Liver (tissue), 3 donors: ENCODE data around the gene CA10.

Experiments used
- CTCF ChIP-seq: fragments of 150-350 bp; IDR thresholded peaks from 2 replicates; pipeline ENCODE4 v1.5.1; 2017; ENCODE audit warnings: improper control_type of control experiment, low read depth, low read length; ENCODE audit not compliant: missing input control
- GABPA ChIP-seq, 2 donors: IDR thresholded peaks in 1 of 2; conservative IDR thresholded peaks in 1 of 2; 2 replicates each; pipeline ENCODE4 v1.6.1; 2016; ENCODE audit warnings: antibody characterized with exemption in 2 of 2, mild to moderate bottlenecking in 1 of 2, moderate library complexity in 1 of 2
- JUND ChIP-seq, 2 donors: IDR thresholded peaks; 2 replicates each; pipeline ENCODE4 v1.6.1; 2016; ENCODE audit warnings: antibody characterized with exemption in 2 of 2
- MAX ChIP-seq: IDR thresholded peaks from 2 replicates; pipeline ENCODE4 v1.6.1; 2016; ENCODE audit warnings: antibody characterized with exemption
- RAD21 ChIP-seq, 2 donors: IDR thresholded peaks; 2 replicates each; pipeline ENCODE4 v1.6.1; 2016; ENCODE audit warnings: antibody characterized with exemption in 2 of 2, mild to moderate bottlenecking in 2 of 2
- YY1 ChIP-seq: IDR thresholded peaks from 2 replicates; pipeline ENCODE4 v1.6.1; 2016; ENCODE audit warnings: antibody characterized with exemption, mild to moderate bottlenecking
- TF ChIP-seq, protein P1 (sequence below): IDR thresholded peaks from 2 replicates; pipeline ENCODE4 v1.6.1; 2016; ENCODE audit warnings: antibody characterized with exemption
- TF ChIP-seq, protein P2 (sequence below): IDR thresholded peaks from 2 replicates; pipeline ENCODE4 v1.6.1; 2016; ENCODE audit warnings: antibody characterized with exemption
- donor health status: healthy.
- donor health status: healthy.

DNA sequence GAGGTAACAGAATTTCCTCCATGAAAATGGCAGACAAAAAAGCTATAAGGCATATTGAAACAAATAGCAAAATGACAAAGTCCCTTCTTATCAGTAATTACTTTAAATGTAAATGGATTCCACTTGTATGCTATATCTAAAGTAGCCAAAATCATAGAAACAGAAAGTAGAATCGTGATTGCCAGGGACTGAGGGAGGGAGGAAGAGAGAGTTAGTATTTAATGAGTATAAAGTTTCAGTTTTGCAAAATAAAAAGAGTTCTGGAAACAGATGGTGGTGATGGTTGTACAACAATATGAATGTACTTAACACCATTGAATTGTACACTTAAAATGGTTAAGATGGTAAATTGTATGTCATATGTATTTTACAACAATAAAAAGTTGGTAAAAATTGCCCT lies 407.4 kb downstream of the CA10 start:
- no peak for TF ChIP-seq CTCF
- TF ChIP-seq GABPA (IDR thresholded peaks at IDR 0.05 in 1 of 2, conservative IDR thresholded peaks at IDR 0.05 in 1 of 2) = no peak
- TF ChIP-seq MAX = no peak
- no peak for TF ChIP-seq RAD21 (IDR thresholded peaks at IDR 0.05)
- TF ChIP-seq, protein P1, sequence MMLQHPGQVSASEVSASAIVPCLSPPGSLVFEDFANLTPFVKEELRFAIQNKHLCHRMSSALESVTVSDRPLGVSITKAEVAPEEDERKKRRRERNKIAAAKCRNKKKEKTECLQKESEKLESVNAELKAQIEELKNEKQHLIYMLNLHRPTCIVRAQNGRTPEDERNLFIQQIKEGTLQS = no peak
- TF ChIP-seq JUND (IDR thresholded peaks at IDR 0.05) = no peak
- TF ChIP-seq YY1 = no peak
- TF ChIP-seq, protein P2, sequence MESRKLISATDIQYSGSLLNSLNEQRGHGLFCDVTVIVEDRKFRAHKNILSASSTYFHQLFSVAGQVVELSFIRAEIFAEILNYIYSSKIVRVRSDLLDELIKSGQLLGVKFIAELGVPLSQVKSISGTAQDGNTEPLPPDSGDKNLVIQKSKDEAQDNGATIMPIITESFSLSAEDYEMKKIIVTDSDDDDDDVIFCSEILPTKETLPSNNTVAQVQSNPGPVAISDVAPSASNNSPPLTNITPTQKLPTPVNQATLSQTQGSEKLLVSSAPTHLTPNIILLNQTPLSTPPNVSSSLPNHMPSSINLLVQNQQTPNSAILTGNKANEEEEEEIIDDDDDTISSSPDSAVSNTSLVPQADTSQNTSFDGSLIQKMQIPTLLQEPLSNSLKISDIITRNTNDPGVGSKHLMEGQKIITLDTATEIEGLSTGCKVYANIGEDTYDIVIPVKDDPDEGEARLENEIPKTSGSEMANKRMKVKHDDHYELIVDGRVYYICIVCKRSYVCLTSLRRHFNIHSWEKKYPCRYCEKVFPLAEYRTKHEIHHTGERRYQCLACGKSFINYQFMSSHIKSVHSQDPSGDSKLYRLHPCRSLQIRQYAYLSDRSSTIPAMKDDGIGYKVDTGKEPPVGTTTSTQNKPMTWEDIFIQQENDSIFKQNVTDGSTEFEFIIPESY = no peak
